Neuronal stem cell (in vitro differentiated cells): ENCODE measurements around the gene CCDC194.
A peak's percentile ranks its signal among the peaks of the same experiment; 100 is the strongest.

Experiments used
- DNase-seq: peaks from one replicate; pipeline ENCODE4 v3.0.0-alpha.2; 2013; ENCODE audit warnings: low spot score
- H2AFZ ChIP-seq: one replicate; pipeline ENCODE4 v1.6.1; 2013; ENCODE audit warnings: mild to moderate bottlenecking, low read length, inconsistent platforms
- H2AK5ac ChIP-seq: 2 replicates; pipeline ENCODE4 v1.6.1; 2013; ENCODE audit warnings: low read depth, mild to moderate bottlenecking, inconsistent platforms, low read length, moderate library complexity, mixed read lengths
- H2BK120ac ChIP-seq: 2 replicates; pipeline ENCODE4 v1.6.1; 2013; ENCODE audit warnings: low read depth, mild to moderate bottlenecking, inconsistent platforms, low read length, moderate library complexity, mixed read lengths
- H2BK12ac ChIP-seq: one replicate; pipeline ENCODE4 v1.6.1; 2013; ENCODE audit warnings: low read length, inconsistent platforms
- H2BK15ac ChIP-seq: 2 replicates; pipeline ENCODE4 v1.6.1; 2013; ENCODE audit warnings: mild to moderate bottlenecking, low read length, inconsistent platforms, mixed read lengths
- H2BK5ac ChIP-seq: one replicate; pipeline ENCODE4 v1.6.1; 2013; ENCODE audit warnings: inconsistent platforms, mild to moderate bottlenecking, low read length, moderate library complexity
- H3K14ac ChIP-seq: one replicate; pipeline ENCODE4 v1.6.1; 2013; ENCODE audit warnings: low read length, inconsistent platforms
- H3K18ac ChIP-seq: 2 replicates; pipeline ENCODE4 v1.6.1; 2013; ENCODE audit warnings: low read length, inconsistent platforms
- H3K23ac ChIP-seq: 2 replicates; pipeline ENCODE4 v1.6.1; 2013; ENCODE audit warnings: low read depth, mild to moderate bottlenecking, mixed read lengths, low read length, inconsistent platforms; ENCODE audit not compliant: poor library complexity
- H3K27ac ChIP-seq: replicated peaks from 3 replicates; pipeline ENCODE4 v1.5.1; 2013; ENCODE audit warnings: low read length, inconsistent platforms
- H3K27me3 ChIP-seq, 3 experiments: 2 replicates each; pipeline ENCODE4 v1.6.1; 2013; ENCODE audit warnings: low read length in 3 of 3, mild to moderate bottlenecking in 2 of 3, inconsistent platforms in 1 of 3, low read depth in 1 of 3, mixed read lengths in 1 of 3, moderate library complexity in 1 of 3; ENCODE audit not compliant: control insufficient read depth in 3 of 3, insufficient read depth in 3 of 3
- H3K36me3 ChIP-seq, 2 donors: replicated peaks in 1 of 2; 2 replicates each; pipeline ENCODE4 v1.6.1; 2013; ENCODE audit warnings: low read length in 2 of 2; ENCODE audit not compliant: control insufficient read depth in 2 of 2, insufficient read depth in 2 of 2
- H3K4ac ChIP-seq: 2 replicates; pipeline ENCODE4 v1.6.1; 2013; ENCODE audit warnings: inconsistent platforms, mild to moderate bottlenecking, low read length, moderate library complexity
- H3K4me1 ChIP-seq, 2 donors: 1 replicate in 1 of 2; 2 replicates in 1 of 2; pipeline ENCODE4 v1.6.1; 2013; ENCODE audit warnings: low read length in 2 of 2, low read depth in 1 of 2; ENCODE audit not compliant: control insufficient read depth in 2 of 2, insufficient read depth in 1 of 2
- H3K4me2 ChIP-seq: one replicate; pipeline ENCODE4 v1.6.1; 2013; ENCODE audit warnings: mild to moderate bottlenecking, low read length, inconsistent platforms; ENCODE audit not compliant: insufficient read depth, poor library complexity, severe bottlenecking
- H3K4me3 ChIP-seq, 2 donors: 2 replicates each; pipeline ENCODE4 v1.5.1; 2013; ENCODE audit warnings: low read length in 2 of 2, mild to moderate bottlenecking in 2 of 2, inconsistent platforms in 1 of 2, moderate library complexity in 1 of 2
- H3K79me1 ChIP-seq: one replicate; pipeline ENCODE4 v1.6.1; 2013; ENCODE audit warnings: low read depth, mild to moderate bottlenecking, inconsistent platforms, low read length, moderate library complexity
- H3K9ac ChIP-seq: one replicate; pipeline ENCODE4 v1.6.1; 2013; ENCODE audit warnings: mild to moderate bottlenecking, low read depth, low read length, inconsistent platforms; ENCODE audit not compliant: poor library complexity
- H3K9me3 ChIP-seq, 2 donors: replicated peaks in 1 of 2; 2 replicates each; pipeline versions ENCODE3 to v1.6.1; 2013; ENCODE audit warnings: low read length in 2 of 2, mild to moderate bottlenecking in 2 of 2, inconsistent platforms in 1 of 2, low read depth in 1 of 2, mixed read lengths in 1 of 2, moderate library complexity in 1 of 2; ENCODE audit not compliant: control insufficient read depth in 2 of 2, insufficient read depth in 1 of 2
- H4K8ac ChIP-seq: one replicate; pipeline ENCODE4 v1.6.1; 2013; ENCODE audit warnings: low read depth, mild to moderate bottlenecking, inconsistent platforms, low read length, moderate library complexity
- H4K91ac ChIP-seq: one replicate; pipeline ENCODE4 v1.6.1; 2013; ENCODE audit warnings: low read length, low read depth, mild to moderate bottlenecking, inconsistent platforms; ENCODE audit not compliant: poor library complexity
- WGBS, 2 donors: extraction: QIAGEN DNeasy Blood & Tissue Kit; methylation state at CpG; one replicate each; pipeline ENCODE4 v1.1.7; 2013; ENCODE audit warnings: missing lambda C conversion rate in 2 of 2, mixed read lengths in 1 of 2; ENCODE audit not compliant: insufficient read length in 2 of 2, insufficient replicate concordance in 1 of 2; ENCODE audit errors: extremely low coverage in 2 of 2; 5-methylcytosine and 5-hydroxymethylcytosine counted together

Gene CCDC194

DNA sequence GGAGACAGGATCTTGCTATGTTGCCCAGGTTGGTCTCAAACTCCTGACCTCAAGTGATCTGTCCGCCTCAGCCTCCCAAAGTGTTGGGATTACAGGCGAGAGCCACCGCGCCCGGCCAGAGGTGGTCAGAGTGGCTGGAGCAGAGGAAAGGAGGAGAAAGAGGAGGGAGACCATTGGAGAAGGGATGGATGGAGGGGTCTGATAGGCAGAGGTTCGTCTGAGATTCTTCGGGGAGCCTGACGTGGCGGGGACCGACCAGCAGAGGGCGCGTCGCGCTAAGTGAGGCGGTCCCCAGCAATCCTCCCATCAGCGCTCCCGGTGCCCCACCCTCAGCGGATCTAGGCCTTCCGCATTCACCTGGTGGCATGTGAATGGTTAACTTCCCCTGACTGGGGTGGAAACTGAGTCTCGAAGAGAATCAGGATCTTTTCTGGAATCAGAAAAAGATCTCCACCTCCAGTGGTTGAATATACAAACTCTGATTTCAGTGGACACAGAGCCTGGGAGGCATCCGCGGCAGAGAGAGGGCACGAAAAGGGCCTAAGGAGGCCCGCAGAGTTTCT, 47.8 kb downstream of the CCDC194 start:
- H3K4me1 ChIP-seq: peaks cover 2 to 4% of the 10 kb centered on the region in 2 donors
- no peak overlapping the region for H4K8ac ChIP-seq
- no peaks in the 10 kb centered on the region for H3K9me3 ChIP-seq
- H3K4ac ChIP-seq: no peak overlapping the region
- H3K18ac ChIP-seq: no peak overlapping the region
- peak; percentile 66 for DNase-seq
- H2BK5ac ChIP-seq: no peak overlapping the region
- H2BK120ac ChIP-seq: no peak overlapping the region
- H3K27ac ChIP-seq: no peak overlapping the region
- H3K36me3 ChIP-seq: peaks cover 6 to 16% of the 10 kb centered on the region in 2 donors
- no peak overlapping the region for H3K4me2 ChIP-seq
- no peak overlapping the region for H3K14ac ChIP-seq
- no peak overlapping the region for H2AK5ac ChIP-seq
- H3K9ac ChIP-seq: no peak overlapping the region
- H3K23ac ChIP-seq: no peak overlapping the region
- no peak overlapping the region for H3K4me3 ChIP-seq
- peak overlapping the region; percentile 32 for H2AFZ ChIP-seq
- no peak overlapping the region for H4K91ac ChIP-seq
- no peak overlapping the region for H2BK15ac ChIP-seq
- no CpG with 5 or more reads among the region's 24 CpGs for WGBS, 2 donors
- peaks cover 4% of the 10 kb centered on the region for H3K79me1 ChIP-seq
- no peaks in the 10 kb centered on the region for H3K27me3 ChIP-seq
- no peak overlapping the region for H2BK12ac ChIP-seq

GRCh38 chr19:17341845-17342244, 52.2 kb downstream of the CCDC194 start:
- no peak for DNase-seq
- H2BK15ac ChIP-seq: no peak overlapping the region
- peak overlapping the region; percentile 55 for H3K23ac ChIP-seq
- H3K79me1 ChIP-seq: peaks cover 9% of the 10 kb centered on the region
- H2AK5ac ChIP-seq: no peak overlapping the region
- H3K36me3 ChIP-seq: peaks cover 19 to 30% of the 10 kb centered on the region in 2 donors
- H3K4ac ChIP-seq: no peak overlapping the region
- no peak overlapping the region for H3K27ac ChIP-seq
- H3K4me1 ChIP-seq: peaks cover 9 to 16% of the 10 kb centered on the region in 2 donors
- H3K18ac ChIP-seq: no peak overlapping the region
- no peak overlapping the region for H4K91ac ChIP-seq
- no peak overlapping the region for H4K8ac ChIP-seq
- H3K27me3 ChIP-seq: no peaks in the 10 kb centered on the region
- WGBS, 2 donors: no CpG with 5 or more reads among the region's 7 CpGs
- H3K14ac ChIP-seq: no peak overlapping the region
- no peak overlapping the region for H3K4me3 ChIP-seq
- H3K9ac ChIP-seq: no peak overlapping the region
- no peak overlapping the region for H2AFZ ChIP-seq
- H3K9me3 ChIP-seq: no peaks in the 10 kb centered on the region
- H2BK120ac ChIP-seq: no peak overlapping the region
- H3K4me2 ChIP-seq: no peak overlapping the region
- H2BK12ac ChIP-seq: no peak overlapping the region
- H2BK5ac ChIP-seq: no peak overlapping the region

- no peaks in the 10 kb centered on the region for H3K9me3 ChIP-seq
- H3K79me1 ChIP-seq: peaks cover 9% of the 10 kb centered on the region
- peak overlapping the region; percentile 28 for H3K18ac ChIP-seq
- H3K4ac ChIP-seq: no peak overlapping the region
- H3K36me3 ChIP-seq: peaks cover 19 to 30% of the 10 kb centered on the region in 2 donors
- no CpG with 5 or more reads among the region's 15 CpGs for WGBS, 2 donors
- no peak for DNase-seq
- H4K91ac ChIP-seq: no peak overlapping the region
- H3K4me2 ChIP-seq: no peak overlapping the region
- peak overlapping the region; percentile 82 for H2BK5ac ChIP-seq
- no peaks in the 10 kb centered on the region for H3K27me3 ChIP-seq
- H3K4me3 ChIP-seq: no peak overlapping the region
- peak overlapping the region; percentile 55 for H3K23ac ChIP-seq
- H2BK12ac ChIP-seq: peak overlapping the region; percentile 22
- no peak overlapping the region for H3K14ac ChIP-seq
- no peak overlapping the region for H2AK5ac ChIP-seq
- H4K8ac ChIP-seq: no peak overlapping the region
- no peak overlapping the region for H2AFZ ChIP-seq
- no peak overlapping the region for H2BK120ac ChIP-seq
- no peak overlapping the region for H3K27ac ChIP-seq
- no peak overlapping the region for H3K9ac ChIP-seq
- no peak overlapping the region for H2BK15ac ChIP-seq
- peaks cover 9 to 16% of the 10 kb centered on the region in 2 donors for H3K4me1 ChIP-seq
Measured at GRCh38 chr19:17341386-17341785, 52.6 kb downstream of the CCDC194 start.

DNA sequence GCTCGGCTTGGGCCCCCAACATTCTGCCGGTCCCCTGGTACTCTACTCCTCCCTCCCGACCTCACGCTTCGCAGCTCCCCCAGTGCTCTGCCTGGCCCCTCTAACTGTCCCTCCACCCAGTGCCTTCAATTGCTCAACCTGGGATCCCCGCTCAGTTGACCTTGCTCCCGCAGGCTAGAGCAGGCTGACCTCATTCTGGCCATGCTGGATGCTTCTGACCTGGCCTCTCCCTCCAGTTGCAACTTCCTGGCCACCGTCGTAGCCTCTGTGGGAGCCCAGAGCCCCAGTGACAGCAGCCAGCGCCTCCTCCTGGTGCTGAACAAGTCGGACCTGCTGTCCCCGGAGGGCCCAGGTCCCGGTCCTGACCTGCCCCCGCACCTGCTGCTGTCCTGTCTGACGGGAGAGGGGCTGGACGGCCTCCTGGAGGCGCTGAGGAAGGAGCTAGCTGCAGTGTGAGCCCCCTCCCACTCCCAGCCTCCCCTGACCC, 53.1 kb downstream of the CCDC194 start:
- peaks cover 9 to 16% of the 10 kb centered on the region in 2 donors for H3K4me1 ChIP-seq
- peaks cover 19 to 30% of the 10 kb centered on the region in 2 donors for H3K36me3 ChIP-seq
- H3K27me3 ChIP-seq: no peaks in the 10 kb centered on the region
- no peak overlapping the region for H2AFZ ChIP-seq
- no peak overlapping the region for H3K4ac ChIP-seq
- no peak overlapping the region for H3K14ac ChIP-seq
- peak overlapping the region; percentile 14 for H3K4me2 ChIP-seq
- peak overlapping the region; percentile 83 for H2AK5ac ChIP-seq
- H3K79me1 ChIP-seq: peaks cover 9% of the 10 kb centered on the region
- H2BK120ac ChIP-seq: peak overlapping the region; percentile 61
- no peaks in the 10 kb centered on the region for H3K9me3 ChIP-seq
- H2BK15ac ChIP-seq: no peak overlapping the region
- H3K4me3 ChIP-seq: no peak overlapping the region
- H3K18ac ChIP-seq: peak overlapping the region; percentile 52
- H2BK5ac ChIP-seq: peak overlapping the region; percentile 82
- H3K27ac ChIP-seq: peak overlapping the region; percentile 24
- no peak overlapping the region for H3K23ac ChIP-seq
- no peak for DNase-seq
- WGBS, 2 donors: no CpG with 5 or more reads among the region's 17 CpGs
- no peak overlapping the region for H4K8ac ChIP-seq
- H2BK12ac ChIP-seq: no peak overlapping the region
- no peak overlapping the region for H4K91ac ChIP-seq
- H3K9ac ChIP-seq: peak overlapping the region; percentile 50
